ENCODE data around the gene IL23A. TPM values are rescaled to one million over a fixed set of nuclear protein-coding genes. Genes with fewer than 3 reads are reported as not detected.

The IL23A gene
- total and polyA plus RNA-seq, 2 of the 13 experiments (the other 11 are each of a cell fraction or from before 2014, with no cell fraction given) = 0.33 to 0.35 TPM

GRCh38 chr12:56315622-56316473 lies 22.8 kb upstream of the IL23A start, which contains the start of gene CNPY2 (continued):
- no peak; the same call in 1 of the 2 replicates for TF ChIP-seq SNAPC4 (CRISPR knock-in tag; IDR thresholded peaks at IDR 0.05)
- TF ChIP-seq KDM2A (CRISPR knock-in tag; IDR thresholded peaks at IDR 0.05; ENCODE audit: borderline replicate concordance, low read depth) = peak; percentile 92
- no peak; the same call in 1 of the 2 replicates for TF ChIP-seq SAFB2 (CRISPR knock-in tag; IDR thresholded peaks at IDR 0.05; ENCODE audit: borderline replicate concordance, low read depth)
- TF ChIP-seq ZNF558 (CRISPR knock-in tag; IDR thresholded peaks at IDR 0.05; ENCODE audit: borderline replicate concordance) = 0 out of 2 replicates have a peak, but pooled peaks have one; percentile 66
- TF ChIP-seq RFX3 (CRISPR knock-in tag; IDR thresholded peaks at IDR 0.05) = no peak
- TF ChIP-seq KMT2B (CRISPR knock-in tag; IDR thresholded peaks at IDR 0.05) = no peak; the same call in none of the 2 replicates
- no peak for TF ChIP-seq ARNT (IDR thresholded peaks at IDR 0.05)
- peak; percentile 74 for TF ChIP-seq HOXA5 (CRISPR knock-in tag; IDR thresholded peaks at IDR 0.05)
- TF ChIP-seq KLF11 (CRISPR knock-in tag; IDR thresholded peaks at IDR 0.05) = 0 out of 2 replicates have a peak, but pooled peaks have one; percentile 45
- TF ChIP-seq ZSCAN30 (CRISPR knock-in tag; IDR thresholded peaks at IDR 0.05) = no peak
- TF ChIP-seq NFRKB (IDR thresholded peaks at IDR 0.05) = no peak
- peak; percentile 78 for TF ChIP-seq GABPB1 (CRISPR knock-in tag; IDR thresholded peaks at IDR 0.05)
- no peak for TF ChIP-seq MEIS1 (CRISPR knock-in tag; IDR thresholded peaks at IDR 0.05; ENCODE audit: borderline replicate concordance)
- no peak for TF ChIP-seq GLMP (CRISPR knock-in tag; IDR thresholded peaks at IDR 0.05; ENCODE audit: borderline replicate concordance)
- peak; percentile 92 for TF ChIP-seq THAP7 (CRISPR knock-in tag; IDR thresholded peaks at IDR 0.05)
- TF ChIP-seq FOXA3 (CRISPR knock-in tag; IDR thresholded peaks at IDR 0.05) = no peak
- no peak for TF ChIP-seq ZNF878 (CRISPR knock-in tag; IDR thresholded peaks at IDR 0.05)
- peak; percentile 90 for TF ChIP-seq ZNF792 (CRISPR knock-in tag; IDR thresholded peaks at IDR 0.05)
- no peak for TF ChIP-seq MYNN (CRISPR knock-in tag; IDR thresholded peaks at IDR 0.05; ENCODE audit: low read depth)
- TF ChIP-seq KLF16 (CRISPR knock-in tag; IDR thresholded peaks at IDR 0.05) = no peak
- peak; percentile 80; the same call in 1 of the 2 replicates for TF ChIP-seq CSRNP1 (CRISPR knock-in tag; IDR thresholded peaks at IDR 0.05)
- TF ChIP-seq ZNF644 (CRISPR knock-in tag; IDR thresholded peaks at IDR 0.05; ENCODE audit: low read depth) = no peak
- peak; percentile 91 for TF ChIP-seq TAF1 (CRISPR knock-in tag; IDR thresholded peaks at IDR 0.05)

Measured in HepG2 (cell line).